ENCODE measurements around the gene DIS3. TPM values are rescaled to one million over a fixed set of nuclear protein-coding genes. Genes with fewer than 3 reads are reported as not detected.
"Not testable (repeated sequence)": the region's sequence is repeated elsewhere in the genome, so short reads cannot be mapped to it uniquely, and the experiment has no call there.

DIS3 gene
- total RNA-seq, 1 donor from 2014 or later = 45.2 TPM

GRCh38 chr13:72792640-72793039 is 10.9 kb upstream of the DIS3 start:
- Mint-ChIP-seq H3K36me3 (ENCODE audit: low read depth) (peaks cover 50% of the 10 kb centered on the region), H3K4me3 (no peak overlapping the region), H3K9me3 (no peaks in the 10 kb centered on the region), H3K27me3 (no peaks in the 10 kb centered on the region), H3K4me1 (peaks cover 3% of the 10 kb centered on the region), H3K27ac (no peak overlapping the region)
- ChIA-PET CTCF (no interaction called here), POLR2A (no interaction called here)
- TF ChIP-seq CTCF (IDR thresholded peaks at IDR 0.05) = no peak
- ATAC-seq (ENCODE audit: low read depth) (no peak), DNase-seq (no peak)
- intact Hi-C loops (cut with micrococcal nuclease) = no loop called here

- ChIA-PET POLR2A (no interaction called here), CTCF (interaction anchor here (1.8 kb wide), 1 partner anchor 19 kb away, joined by 7 read pairs; no protein-coding TSS in a partner anchor)
- DNase-seq (no peak), ATAC-seq (ENCODE audit: low read depth) (no peak)
- intact Hi-C loops (cut with micrococcal nuclease) = no loop called here
- TF ChIP-seq CTCF (IDR thresholded peaks at IDR 0.05) = no peak
- H3K9me3 Mint-ChIP-seq = no peaks in the 10 kb centered on the region
- peaks cover 34% of the 10 kb centered on the region for H3K36me3 Mint-ChIP-seq (ENCODE audit: low read depth)
- no peak overlapping the region for H3K27ac Mint-ChIP-seq
- H3K4me3 Mint-ChIP-seq = no peak overlapping the region
- H3K4me1 Mint-ChIP-seq = peaks cover 7% of the 10 kb centered on the region
- H3K27me3 Mint-ChIP-seq = no peaks in the 10 kb centered on the region
These were observed 7.1 kb upstream of the DIS3 start for GRCh38 chr13:72788831-72789230.

GRCh38 chr13:72784679-72785078 is 3.0 kb upstream of the DIS3 start:
- H3K27me3 Mint-ChIP-seq; H3K4me3 Mint-ChIP-seq; DNase-seq; POLR2A ChIA-PET; ATAC-seq (ENCODE audit: low read depth); H3K27ac Mint-ChIP-seq; H3K9me3 Mint-ChIP-seq; CTCF ChIA-PET: not testable (repeated sequence)
- peaks cover 41% of the 10 kb centered on the region for H3K4me1 Mint-ChIP-seq
- intact Hi-C loops (cut with micrococcal nuclease) = loop anchor here (5.0 kb wide), 2 partner anchors 1353 to 1503 kb away; no protein-coding TSS in a partner anchor
- H3K36me3 Mint-ChIP-seq (ENCODE audit: low read depth) = peaks cover 36% of the 10 kb centered on the region

DNA sequence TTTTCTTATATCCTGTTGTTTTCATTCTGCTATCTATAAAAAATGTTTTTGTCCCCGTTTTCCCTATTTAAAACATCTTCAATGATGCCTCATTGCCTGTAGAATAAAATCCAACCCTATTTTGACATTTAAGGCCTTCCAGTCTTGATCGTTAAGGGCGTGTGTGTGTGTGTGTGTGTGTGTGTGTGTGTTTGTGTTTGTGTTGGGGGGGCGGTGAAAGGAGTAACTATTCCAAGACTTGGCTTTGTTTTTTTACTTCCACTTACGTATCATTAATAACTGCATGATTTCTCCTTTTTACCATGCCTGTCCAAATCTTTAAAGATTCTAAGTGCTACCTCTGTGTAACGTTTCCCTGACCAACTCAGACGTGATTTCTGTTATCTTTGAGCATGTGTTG is 1.0 kb upstream of the DIS3 start:
- ChIA-PET CTCF (no interaction called here), POLR2A (no interaction called here)
- H3K27ac Mint-ChIP-seq = peak overlapping the region; percentile 98
- intact Hi-C loops (cut with micrococcal nuclease) = loop anchor here (1.0 to 5.0 kb wide), 3 partner anchors 276 to 1505 kb away; no protein-coding TSS in a partner anchor
- H3K9me3 Mint-ChIP-seq = no peaks in the 10 kb centered on the region
- no peaks in the 10 kb centered on the region for H3K27me3 Mint-ChIP-seq
- TF ChIP-seq CTCF (IDR thresholded peaks at IDR 0.05) = no peak
- H3K36me3 Mint-ChIP-seq (ENCODE audit: low read depth) = peaks cover 48% of the 10 kb centered on the region
- ATAC-seq (ENCODE audit: low read depth) (no peak), DNase-seq (no peak)
- H3K4me1 Mint-ChIP-seq = peaks cover 48% of the 10 kb centered on the region
- H3K4me3 Mint-ChIP-seq = peak overlapping the region; percentile 99

DNA sequence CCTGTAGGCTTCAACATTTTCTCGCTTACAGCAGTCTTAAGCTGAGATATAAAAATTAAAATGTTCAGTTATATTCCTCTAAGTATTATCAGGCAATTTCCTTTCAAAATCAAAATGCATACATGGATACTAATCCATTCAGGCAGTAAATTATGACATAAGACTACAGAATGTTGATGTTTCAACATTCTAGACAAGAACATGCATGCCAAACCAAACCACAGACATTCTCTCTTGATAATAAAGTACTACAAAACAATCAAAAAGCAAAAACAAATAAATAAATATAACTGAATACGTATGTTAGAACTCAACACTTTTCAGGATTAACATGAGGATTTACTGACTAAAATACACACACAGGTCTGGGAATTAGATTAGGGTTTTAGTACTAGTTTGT is 7.7 kb downstream of the DIS3 start:
- Mint-ChIP-seq H3K9me3 (no peaks in the 10 kb centered on the region), H3K27me3 (no peaks in the 10 kb centered on the region), H3K4me1 (peaks cover 7% of the 10 kb centered on the region), H3K36me3 (ENCODE audit: low read depth) (peaks cover 80% of the 10 kb centered on the region), H3K4me3 (no peak overlapping the region), H3K27ac (no peak overlapping the region)
- POLR2A ChIA-PET = no interaction called here
- DNase-seq = no peak
- intact Hi-C loops (cut with micrococcal nuclease) = loop anchor here (2.0 kb wide), 1 partner anchor 13 kb away; no protein-coding TSS in a partner anchor
- ATAC-seq (ENCODE audit: low read depth) = no peak
- no peak for TF ChIP-seq CTCF (IDR thresholded peaks at IDR 0.05)
- CTCF ChIA-PET = no interaction called here

- TF ChIP-seq CTCF (IDR thresholded peaks at IDR 0.05) = no peak
- Mint-ChIP-seq H3K27ac (no peak overlapping the region), H3K9me3 (no peaks in the 10 kb centered on the region), H3K4me3 (no peak overlapping the region), H3K4me1 (peaks cover 5% of the 10 kb centered on the region), H3K36me3 (ENCODE audit: low read depth) (peaks cover 88% of the 10 kb centered on the region), H3K27me3 (no peaks in the 10 kb centered on the region)
- ChIA-PET CTCF (no interaction called here), POLR2A (no interaction called here)
- ATAC-seq (ENCODE audit: low read depth) (no peak), DNase-seq (no peak)
- intact Hi-C loops (cut with micrococcal nuclease) = no loop called here
These were observed 18.3 kb downstream of the DIS3 start for GRCh38 chr13:72763411-72763810.

Data from activated B cell treated with CpG ODN at 0.5 μM for 24 hours (primary cell).